GM23248 (cell line): ENCODE results near the gene FAT1.

ENCODE experiments used
- EZH2 ChIP-seq: fragments of 200-600 bp; sonication (generic); IDR thresholded peaks from 2 replicates; pipeline ENCODE4 v1.6.1; 2018; ENCODE audit warnings: antibody characterized with exemption, mild to moderate bottlenecking; ENCODE audit not compliant: insufficient read depth, poor library complexity, severe bottlenecking
- EZH2phosphoT487 ChIP-seq: fragments of 200-600 bp; sonication (generic); IDR thresholded peaks from 2 replicates; pipeline ENCODE4 v1.6.1; 2018; ENCODE audit warnings: antibody characterized with exemption, moderate library complexity, mild to moderate bottlenecking, low read depth; ENCODE audit not compliant: insufficient read depth

- TF ChIP-seq EZH2 = no peak
- TF ChIP-seq EZH2phosphoT487 = no peak
These were observed 69.7 kb downstream of the FAT1 start for GRCh38 chr4:186653969-186654368.
